Activated T-cell treated with anti-CD3 and anti-CD28 coated beads for 1 hour (primary cell): ENCODE measurements around the gene CPNE9.

Experiments
- DNase-seq: peaks from one replicate; pipeline ENCODE4 v3.0.0-alpha.2; 2020; ENCODE audit warnings: low read depth

CPNE9 gene

GRCh38 chr3:9778143-9779074 lies 74.8 kb downstream of the CPNE9 start:
- DNase-seq, result no peak

DNA sequence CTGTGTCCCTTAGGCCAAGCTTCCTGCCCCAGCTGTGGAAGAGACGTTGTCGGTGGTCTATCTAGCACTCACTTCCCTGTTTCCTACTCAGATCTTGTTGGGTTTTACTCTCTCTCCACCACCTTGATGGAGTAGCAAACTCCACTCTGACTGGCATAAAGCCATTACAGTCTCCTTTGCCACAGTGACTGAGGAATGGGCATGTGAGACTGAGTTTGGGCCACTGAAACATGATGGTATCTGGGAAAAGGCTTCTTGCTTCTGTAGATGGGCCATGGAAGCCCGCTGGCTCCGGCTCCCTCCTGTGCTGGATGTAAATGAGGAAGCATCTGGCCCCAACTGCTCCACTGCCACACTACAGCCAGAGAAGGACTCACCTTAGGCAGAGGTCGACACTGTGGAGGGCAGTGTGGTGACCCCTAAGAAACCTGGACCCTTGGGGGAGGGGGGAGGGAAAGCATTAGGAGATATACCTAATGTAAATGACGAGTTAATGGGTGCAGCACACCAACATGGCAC lies 75.5 kb downstream of the CPNE9 start:
- DNase-seq, result no peak
